ENCODE results near the gene PCDHA11. TPM values are rescaled to one million over a fixed set of nuclear protein-coding genes. Genes with fewer than 3 reads are reported as not detected.
A peak's percentile ranks its signal among the peaks of the same experiment; 100 is the strongest.
"Not testable (repeated sequence)": the region's sequence is repeated elsewhere in the genome, so short reads cannot be mapped to it uniquely, and the experiment has no call there.

Gene PCDHA11
- total and polyA plus RNA-seq, 12 donors, result 0.07 to 1.5 (median 0.41) TPM; not detected in 2

- Histone ChIP-seq H3K27ac (no peak overlapping the region), H3K4me3 (no peak overlapping the region), H3K9me3 (replicated peaks in 1 of 3) (peaks cover 0 to 14% (median 0%) of the 10 kb centered on the region in 3 donors), H3K36me3 (replicated peaks in 1 of 2) (no peaks in the 10 kb centered on the region), H3K4me1 (replicated peaks in 1 of 2) (no peaks in the 10 kb centered on the region), H3K27me3 (peaks cover 9% of the 10 kb centered on the region)
- intact Hi-C loops (cut with DNase I), result no loop called here
- no peak for DNase-seq
- WGBS, 4 donors, result 40 to 93% (median 52%) methylated on average over 3 to 38 of the region's 38 CpGs
- TF ChIP-seq POLR2A (IDR thresholded peaks at IDR 0.05), result no peak
Observed at GRCh38 chr5:140823475-140823874, 45.3 kb upstream of the PCDHA11 start.

- peaks cover 4% of the 10 kb centered on the region for H3K27me3 ChIP-seq
- intact Hi-C loops (cut with DNase I), result no loop called here
- no peaks in the 10 kb centered on the region for H3K4me1 ChIP-seq (replicated peaks in 1 of 2)
- peak within 1 kb of the TSS in 1 of 4 donors; percentile 36 for H3K4me3 ChIP-seq
- H3K9me3 ChIP-seq (replicated peaks in 1 of 3), result no peaks in the 10 kb centered on the region
- TF ChIP-seq POLR2A (IDR thresholded peaks at IDR 0.05) (no peak), CTCF (IDR thresholded peaks at IDR 0.05) (no peak)
- no peaks in the 10 kb centered on the region for H3K36me3 ChIP-seq (replicated peaks in 1 of 2)
- no peak within 1 kb of the TSS for H3K27ac ChIP-seq
- 13 to 25% (median 15%) methylated on average over 13 to 27 of the region's 27 CpGs for WGBS, 4 donors
- no peak for DNase-seq
Observed at GRCh38 chr5:140827704-140828361, 40.9 kb upstream of the PCDHA11 start, which contains the start of gene PCDHA6. Gene PCDHA6, plus strand, starts transcription at chr5:140827960. Its CDS starts 132 bp downstream, at chr5:140828092.

- peaks cover 8% of the 10 kb centered on the region for H3K27me3 ChIP-seq
- WGBS, 4 donors, result 12 to 27% (median 19%) methylated on average over 11 to 18 of the region's 18 CpGs
- intact Hi-C loops (cut with DNase I), result no loop called here
Observed at GRCh38 chr5:140828362-140828737, 40.4 kb upstream of the PCDHA11 start.

GRCh38 chr5:140829511-140830501 is 39.0 kb upstream of the PCDHA11 start:
- H3K9me3 ChIP-seq (replicated peaks in 1 of 3); DNase-seq; H3K4me3 ChIP-seq; H3K36me3 ChIP-seq (replicated peaks in 1 of 2); H3K27ac ChIP-seq; H3K4me1 ChIP-seq (replicated peaks in 1 of 2); intact Hi-C loops (cut with DNase I): not testable (repeated sequence)
- 35 to 45% (median 40%) methylated on average over 30 to 106 of the region's 106 CpGs for WGBS, 4 donors
- H3K27me3 ChIP-seq, result peaks cover 15% of the 10 kb centered on the region

More at GRCh38 chr5:140828362-140828737, 40.4 kb upstream of the PCDHA11 start:
- no peaks in the 10 kb centered on the region for H3K9me3 ChIP-seq (replicated peaks in 1 of 3)
- no peaks in the 10 kb centered on the region for H3K4me1 ChIP-seq (replicated peaks in 1 of 2)
- TF ChIP-seq POLR2A (IDR thresholded peaks at IDR 0.05) (no peak), CTCF (IDR thresholded peaks at IDR 0.05) (no peak)
- peak overlapping the region in 1 of 4 donors; percentile 36 for H3K4me3 ChIP-seq
- no peak overlapping the region for H3K27ac ChIP-seq
- no peaks in the 10 kb centered on the region for H3K36me3 ChIP-seq (replicated peaks in 1 of 2)
- DNase-seq, result no peak

GRCh38 chr5:140833993-140834392 is 34.8 kb upstream of the PCDHA11 start, which contains the start of gene PCDHA7:
Gene PCDHA7, plus strand, starts transcription at chr5:140834269. Its CDS starts 115 bp downstream, at chr5:140834384.
- Histone ChIP-seq H3K27me3 (peaks cover 21% of the 10 kb centered on the region), H3K9me3 (replicated peaks in 1 of 3) (no peaks in the 10 kb centered on the region), H3K4me3 (no peak within 1 kb of the TSS), H3K36me3 (replicated peaks in 1 of 2) (no peaks in the 10 kb centered on the region), H3K27ac (no peak within 1 kb of the TSS), H3K4me1 (replicated peaks in 1 of 2) (no peaks in the 10 kb centered on the region)
- intact Hi-C loops (cut with DNase I), result no loop called here
- 5 to 14% (median 8%) methylated on average over 8 of the region's 8 CpGs for WGBS, 4 donors
- no peak for DNase-seq
- TF ChIP-seq CTCF (IDR thresholded peaks at IDR 0.05) (no peak), POLR2A (IDR thresholded peaks at IDR 0.05) (no peak)

- H3K4me1 ChIP-seq (replicated peaks in 1 of 2); H3K9me3 ChIP-seq (replicated peaks in 1 of 3); intact Hi-C loops (cut with DNase I); H3K36me3 ChIP-seq (replicated peaks in 1 of 2); H3K27ac ChIP-seq; H3K4me3 ChIP-seq; DNase-seq: not testable (repeated sequence)
- WGBS, 4 donors, result 16 to 20% (median 18%) methylated on average over 19 to 26 of the region's 38 CpGs
- peaks cover 21% of the 10 kb centered on the region for H3K27me3 ChIP-seq
Observed at GRCh38 chr5:140834439-140835008, 34.2 kb upstream of the PCDHA11 start.

Measured in adrenal gland (tissue), 12 donors.